Muscle of leg (tissue), 16 donors: Measurements from ENCODE around the gene TNFSF13B. TPM values are rescaled to one million over a fixed set of nuclear protein-coding genes. Genes with fewer than 3 reads are reported as not detected.

Source experiments
- DNase-seq: peaks from one replicate; pipeline ENCODE4 v3.0.0; 2013
- H3K27ac ChIP-seq: one replicate; pipeline ENCODE4 v1.5.1; 2013; ENCODE audit warnings: mild to moderate bottlenecking, low read length, control low read depth
- H3K27me3 ChIP-seq: one replicate; pipeline ENCODE4 v1.6.1; 2013; ENCODE audit warnings: low read length; ENCODE audit not compliant: control insufficient read depth, insufficient read depth
- H3K36me3 ChIP-seq: one replicate; pipeline ENCODE4 v1.6.1; 2013; ENCODE audit warnings: low read length; ENCODE audit not compliant: control insufficient read depth, insufficient read depth
- H3K4me1 ChIP-seq: one replicate; pipeline ENCODE4 v1.6.1; 2013; ENCODE audit warnings: low read length; ENCODE audit not compliant: control insufficient read depth, insufficient read depth
- H3K4me3 ChIP-seq: one replicate; pipeline ENCODE4 v1.5.1; 2013; ENCODE audit warnings: low read length, control low read depth
- H3K9me3 ChIP-seq: replicated peaks from 2 replicates; pipeline ENCODE4 v1.6.1; 2013; ENCODE audit warnings: low read depth, low read length; ENCODE audit not compliant: control insufficient read depth
- WGBS: methylation state at CpG from one replicate; pipeline ENCODE4 v1.1.5; 2013; ENCODE audit warnings: missing lambda C conversion rate; ENCODE audit not compliant: insufficient coverage; 5-methylcytosine and 5-hydroxymethylcytosine counted together
- long read RNA-seq, 11 donors: transcript quantifications; one replicate each; lab custom pipeline, GENCODE V29; 2026
- polyA plus RNA-seq, 8 donors: library from polyadenylated mRNA; unstranded; fragments of 120-200 nt; gene quantifications; one replicate each; pipeline versions ENCODE4 v1.2.1 to v1.2.3, GENCODE V29; 2013; ENCODE audit warnings: inconsistent platforms in 1 of 8, low replicate concordance in 1 of 8; ENCODE audit not compliant: insufficient read length in 8 of 8, insufficient read depth in 1 of 8
- total RNA-seq: library from RNA; stranded (reverse); fragments of 120-200 nt; gene quantifications from one replicate; pipeline ENCODE4 v1.2.4, GENCODE V29; 2013

Gene TNFSF13B
- total RNA-seq = 1.7 TPM
- polyA plus RNA-seq = 1 to 10 TPM; 1.6 to 5.3 (median 2.3) TPM
- long read RNA-seq, donor 1 = 0 reads
- long read RNA-seq, donor 2, partial matches to known transcripts = 0 of 1 reads
- long read RNA-seq, donor 2, other reads (novel, unspliced or antisense) = 0 of 1 reads
- long read RNA-seq, donor 3 = 0 reads
- long read RNA-seq, donor 4 = 0 reads
- long read RNA-seq, donor 5, partial matches to known transcripts = 5 of 6 reads
- long read RNA-seq, donor 5, other reads (novel, unspliced or antisense) = 0 of 6 reads
- long read RNA-seq, donor 6, partial matches to known transcripts = 0 of 1 reads
- long read RNA-seq, donor 6, other reads (novel, unspliced or antisense) = 0 of 1 reads
- long read RNA-seq, donor 7, partial matches to known transcripts = 0 of 2 reads
- long read RNA-seq, donor 7, other reads (novel, unspliced or antisense) = 0 of 2 reads
- long read RNA-seq, donor 8 = 0 reads
- long read RNA-seq, donor 9, partial matches to known transcripts = 0 of 1 reads
- long read RNA-seq, donor 9, other reads (novel, unspliced or antisense) = 0 of 1 reads
- long read RNA-seq, donor 10, partial matches to known transcripts = 0 of 1 reads
- long read RNA-seq, donor 10, other reads (novel, unspliced or antisense) = 0 of 1 reads
- long read RNA-seq, donor 11, partial matches to known transcripts = 0 of 1 reads
- long read RNA-seq, donor 11, other reads (novel, unspliced or antisense) = 0 of 1 reads

- Histone ChIP-seq H3K36me3 (no peaks in the 10 kb centered on the region), H3K27me3 (no peaks in the 10 kb centered on the region), H3K27ac (peak within 1 kb of the TSS; percentile 69), H3K9me3 (no peaks in the 10 kb centered on the region), H3K4me1 (peaks cover 9% of the 10 kb centered on the region), H3K4me3 (peak within 1 kb of the TSS; percentile 34)
- DNase-seq = peak; percentile 61
- WGBS = 11% methylated on average over 13 of the region's 16 CpGs
Observed at GRCh38 chr13:108269601-108270328, at the start of gene TNFSF13B. TNFSF13B (plus strand) TSS chr13:108269718; CDS start chr13:108269896, 178 bp downstream.

- no peak overlapping the region for H3K4me3 ChIP-seq
- no peaks in the 10 kb centered on the region for H3K27me3 ChIP-seq
- peaks cover 14% of the 10 kb centered on the region for H3K4me1 ChIP-seq
- DNase-seq = no peak
- WGBS = no CpG with 5 or more reads among the region's 1 CpG
- H3K27ac ChIP-seq = no peak overlapping the region
- no peaks in the 10 kb centered on the region for H3K36me3 ChIP-seq
- H3K9me3 ChIP-seq = no peaks in the 10 kb centered on the region
Observed at GRCh38 chr13:108220041-108220440, 49.5 kb upstream of the TNFSF13B start.

- H3K36me3 ChIP-seq = no peaks in the 10 kb centered on the region
- no peaks in the 10 kb centered on the region for H3K27me3 ChIP-seq
- WGBS = no CpG with 5 or more reads among the region's 7 CpGs
- peaks cover 4% of the 10 kb centered on the region for H3K4me1 ChIP-seq
- no peak for DNase-seq
- H3K9me3 ChIP-seq = no peaks in the 10 kb centered on the region
- no peak overlapping the region for H3K27ac ChIP-seq
- no peak overlapping the region for H3K4me3 ChIP-seq
Observed at GRCh38 chr13:108223687-108224503, 45.6 kb upstream of the TNFSF13B start.

GRCh38 chr13:108225440-108225839 is 44.1 kb upstream of the TNFSF13B start:
- Histone ChIP-seq H3K36me3 (no peaks in the 10 kb centered on the region), H3K27ac (no peak overlapping the region), H3K9me3 (no peaks in the 10 kb centered on the region), H3K4me3 (no peak overlapping the region), H3K27me3 (no peaks in the 10 kb centered on the region), H3K4me1 (no peaks in the 10 kb centered on the region)
- no peak for DNase-seq
- no CpG with 5 or more reads among the region's 1 CpG for WGBS

GRCh38 chr13:108226184-108226583 is 43.3 kb upstream of the TNFSF13B start:
- Histone ChIP-seq H3K27me3 (no peaks in the 10 kb centered on the region), H3K4me3 (no peak overlapping the region), H3K9me3 (no peaks in the 10 kb centered on the region), H3K27ac (no peak overlapping the region), H3K36me3 (no peaks in the 10 kb centered on the region), H3K4me1 (no peaks in the 10 kb centered on the region)
- DNase-seq = no peak
- WGBS = 0% methylated on average over 1 of the region's 1 CpG

- H3K27ac ChIP-seq = no peak overlapping the region
- H3K4me1 ChIP-seq = no peaks in the 10 kb centered on the region
- H3K4me3 ChIP-seq = no peak overlapping the region
- DNase-seq = peak; percentile 37
- no peaks in the 10 kb centered on the region for H3K9me3 ChIP-seq
- no peaks in the 10 kb centered on the region for H3K27me3 ChIP-seq
- H3K36me3 ChIP-seq = no peaks in the 10 kb centered on the region
- WGBS = no CpG with 5 or more reads among the region's 1 CpG
Observed at GRCh38 chr13:108227651-108228272, 41.8 kb upstream of the TNFSF13B start.

- DNase-seq = no peak
- H3K27me3 ChIP-seq = no peaks in the 10 kb centered on the region
- no peak overlapping the region for H3K4me3 ChIP-seq
- no peaks in the 10 kb centered on the region for H3K9me3 ChIP-seq
- H3K4me1 ChIP-seq = no peaks in the 10 kb centered on the region
- H3K36me3 ChIP-seq = no peaks in the 10 kb centered on the region
- H3K27ac ChIP-seq = no peak overlapping the region
Observed at GRCh38 chr13:108230377-108230776, 39.1 kb upstream of the TNFSF13B start.

- peaks cover 14% of the 10 kb centered on the region for H3K9me3 ChIP-seq
- H3K27me3 ChIP-seq = no peaks in the 10 kb centered on the region
- H3K27ac ChIP-seq = no peak overlapping the region
- DNase-seq = no peak
- H3K36me3 ChIP-seq = no peaks in the 10 kb centered on the region
- no peak overlapping the region for H3K4me3 ChIP-seq
- 60% methylated on average over 1 of the region's 4 CpGs for WGBS
- H3K4me1 ChIP-seq = no peaks in the 10 kb centered on the region
Observed at GRCh38 chr13:108249150-108249549, 20.4 kb upstream of the TNFSF13B start.

- no peak overlapping the region for H3K4me3 ChIP-seq
- H3K27me3 ChIP-seq = no peaks in the 10 kb centered on the region
- no peaks in the 10 kb centered on the region for H3K36me3 ChIP-seq
- DNase-seq = no peak
- no peak overlapping the region for H3K27ac ChIP-seq
- WGBS = no CpG with 5 or more reads among the region's 2 CpGs
- no peaks in the 10 kb centered on the region for H3K9me3 ChIP-seq
- no peaks in the 10 kb centered on the region for H3K4me1 ChIP-seq
Observed at GRCh38 chr13:108257248-108257647, 12.3 kb upstream of the TNFSF13B start.
